ENCODE results near the gene SLC44A2.

- TF ChIP-seq SUZ12 (IDR thresholded peaks at IDR 0.05) (no peak), L3MBTL2 (conservative IDR thresholded peaks at IDR 0.05) (no peak), BHLHE40 (IDR thresholded peaks at IDR 0.05; ENCODE audit: borderline replicate concordance) (no peak), SP1 (IDR thresholded peaks at IDR 0.05) (no peak)
Observed at GRCh38 chr19:10582091-10582490, 43.3 kb upstream of the SLC44A2 start.
